ENCODE measurements around the gene MYRIP.

GRCh38 chr3:40079203-40079846 lies 269.9 kb downstream of the MYRIP start:
- no peak for TF ChIP-seq TAF1 (IDR thresholded peaks at IDR 0.05; ENCODE audit: borderline replicate concordance, insufficient read depth, low read length)
- TF ChIP-seq REST (IDR thresholded peaks at IDR 0.05; ENCODE audit: insufficient read depth in 1 of 2, low read depth in 2 of 2, low read length in 2 of 2): no peak
- TF ChIP-seq POLR2AphosphoS5 (IDR thresholded peaks at IDR 0.05; ENCODE audit: low read depth, low read length): no peak
- TF ChIP-seq FOXP2 (optimal IDR thresholded peaks at IDR 0.05; ENCODE audit: borderline replicate concordance, extremely low read depth, extremely low read length, insufficient read depth): no peak
- TF ChIP-seq SIN3A (IDR thresholded peaks at IDR 0.05; ENCODE audit: borderline replicate concordance, insufficient read depth, low read length): no peak

All from PFSK-1 (cell line).